ENCODE measurements around the gene UBE2G1.

DNA sequence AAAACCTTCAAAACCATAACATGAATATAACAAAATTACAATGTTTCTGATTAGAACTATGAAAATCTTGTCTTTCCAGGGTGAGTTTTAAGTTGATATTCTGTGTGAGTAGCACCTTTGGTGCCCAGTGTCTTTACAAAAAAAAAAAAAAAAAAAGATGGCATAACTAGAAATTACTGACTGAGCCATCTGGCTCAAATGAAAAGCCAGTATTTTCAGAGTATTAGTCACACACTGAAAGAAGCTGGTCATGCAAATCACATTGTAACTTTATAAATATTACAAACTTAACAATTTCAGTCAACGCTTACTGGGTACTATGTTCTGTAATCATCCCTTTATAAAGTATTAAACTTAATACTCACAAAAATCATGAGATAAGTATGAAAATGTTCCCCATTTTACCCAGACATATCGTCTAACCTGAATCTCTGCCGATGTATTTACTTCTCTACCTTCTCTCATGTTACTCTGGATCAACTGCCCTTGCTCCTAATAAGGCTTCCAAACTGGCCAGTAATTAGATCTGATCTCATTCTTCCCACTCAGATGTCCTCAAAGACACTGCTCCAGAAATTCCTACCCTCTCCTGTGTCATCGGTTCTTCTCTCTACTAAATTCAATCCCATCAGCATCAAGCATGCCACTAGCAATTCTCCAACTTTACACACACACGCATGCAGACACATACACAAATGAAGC, 25.4 kb downstream of the UBE2G1 start:
- TF ChIP-seq, protein P1, sequence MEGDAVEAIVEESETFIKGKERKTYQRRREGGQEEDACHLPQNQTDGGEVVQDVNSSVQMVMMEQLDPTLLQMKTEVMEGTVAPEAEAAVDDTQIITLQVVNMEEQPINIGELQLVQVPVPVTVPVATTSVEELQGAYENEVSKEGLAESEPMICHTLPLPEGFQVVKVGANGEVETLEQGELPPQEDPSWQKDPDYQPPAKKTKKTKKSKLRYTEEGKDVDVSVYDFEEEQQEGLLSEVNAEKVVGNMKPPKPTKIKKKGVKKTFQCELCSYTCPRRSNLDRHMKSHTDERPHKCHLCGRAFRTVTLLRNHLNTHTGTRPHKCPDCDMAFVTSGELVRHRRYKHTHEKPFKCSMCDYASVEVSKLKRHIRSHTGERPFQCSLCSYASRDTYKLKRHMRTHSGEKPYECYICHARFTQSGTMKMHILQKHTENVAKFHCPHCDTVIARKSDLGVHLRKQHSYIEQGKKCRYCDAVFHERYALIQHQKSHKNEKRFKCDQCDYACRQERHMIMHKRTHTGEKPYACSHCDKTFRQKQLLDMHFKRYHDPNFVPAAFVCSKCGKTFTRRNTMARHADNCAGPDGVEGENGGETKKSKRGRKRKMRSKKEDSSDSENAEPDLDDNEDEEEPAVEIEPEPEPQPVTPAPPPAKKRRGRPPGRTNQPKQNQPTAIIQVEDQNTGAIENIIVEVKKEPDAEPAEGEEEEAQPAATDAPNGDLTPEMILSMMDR (IDR thresholded peaks at IDR 0.05 in 2 of 3, conservative IDR thresholded peaks at IDR 0.05 in 1 of 3; ENCODE audit: control insufficient read depth in 2 of 3, extremely low read depth in 1 of 3, insufficient read depth in 1 of 3, low read depth in 3 of 3, low read length in 3 of 3) = no peak
- TF ChIP-seq EP300 (IDR thresholded peaks at IDR 0.05; ENCODE audit: borderline replicate concordance in 1 of 2, control insufficient read depth in 1 of 2, low read depth in 2 of 2, low read length in 2 of 2) (no peak), ZZZ3 (IDR thresholded peaks at IDR 0.05; ENCODE audit: control insufficient read depth, insufficient read length, low read depth) (no peak)
